ENCODE measurements around the gene TMEM212.

DNA sequence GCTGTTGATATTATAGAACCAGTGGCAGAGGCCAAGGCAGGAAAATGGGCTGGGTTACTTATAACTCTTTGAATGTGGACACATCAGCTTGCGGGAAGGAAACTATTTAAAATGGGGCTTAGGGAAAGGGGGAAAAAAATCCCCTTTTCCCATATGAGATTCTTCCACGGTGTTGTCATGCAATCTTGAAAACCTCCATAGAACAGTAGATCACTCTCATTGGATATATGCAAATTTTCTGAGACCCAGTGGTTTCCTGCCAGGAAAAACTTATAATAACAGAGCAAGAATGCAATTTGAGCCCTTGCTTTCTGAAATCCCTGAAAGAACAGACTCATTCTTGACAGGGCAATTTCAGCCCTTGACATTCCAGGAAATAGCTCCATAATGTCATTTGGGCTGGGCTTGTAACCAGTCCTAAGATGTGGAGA, 31.1 kb downstream of the TMEM212 start:
- TF ChIP-seq, protein P1, sequence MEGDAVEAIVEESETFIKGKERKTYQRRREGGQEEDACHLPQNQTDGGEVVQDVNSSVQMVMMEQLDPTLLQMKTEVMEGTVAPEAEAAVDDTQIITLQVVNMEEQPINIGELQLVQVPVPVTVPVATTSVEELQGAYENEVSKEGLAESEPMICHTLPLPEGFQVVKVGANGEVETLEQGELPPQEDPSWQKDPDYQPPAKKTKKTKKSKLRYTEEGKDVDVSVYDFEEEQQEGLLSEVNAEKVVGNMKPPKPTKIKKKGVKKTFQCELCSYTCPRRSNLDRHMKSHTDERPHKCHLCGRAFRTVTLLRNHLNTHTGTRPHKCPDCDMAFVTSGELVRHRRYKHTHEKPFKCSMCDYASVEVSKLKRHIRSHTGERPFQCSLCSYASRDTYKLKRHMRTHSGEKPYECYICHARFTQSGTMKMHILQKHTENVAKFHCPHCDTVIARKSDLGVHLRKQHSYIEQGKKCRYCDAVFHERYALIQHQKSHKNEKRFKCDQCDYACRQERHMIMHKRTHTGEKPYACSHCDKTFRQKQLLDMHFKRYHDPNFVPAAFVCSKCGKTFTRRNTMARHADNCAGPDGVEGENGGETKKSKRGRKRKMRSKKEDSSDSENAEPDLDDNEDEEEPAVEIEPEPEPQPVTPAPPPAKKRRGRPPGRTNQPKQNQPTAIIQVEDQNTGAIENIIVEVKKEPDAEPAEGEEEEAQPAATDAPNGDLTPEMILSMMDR (IDR thresholded peaks at IDR 0.05): no peak
- TF ChIP-seq POLR2A (IDR thresholded peaks at IDR 0.05): no peak

All from sigmoid colon (tissue), 3 donors.